BE2C (cell line): Measurements from ENCODE around the gene CPED1.

ENCODE experiments used
- DNase-seq: peaks from one replicate; pipeline ENCODE4 v3.0.0-alpha.2; 2020
- H3K27me3 ChIP-seq: fragments of 250-450 bp; sonication (Bioruptor Pico); 2 replicates; pipeline ENCODE4 v1.5.1; 2020; ENCODE audit warnings: mild to moderate bottlenecking
- H3K36me3 ChIP-seq: fragments of 250-450 bp; sonication (Bioruptor Pico); 2 replicates; pipeline ENCODE4 v1.5.1; 2020; ENCODE audit warnings: mild to moderate bottlenecking
- H3K4me1 ChIP-seq: fragments of 250-450 bp; sonication (Bioruptor Pico); 2 replicates; pipeline ENCODE4 v1.5.1; 2020
- H3K4me3 ChIP-seq: 2 replicates; pipeline ENCODE4 v1.5.1; 2011; ENCODE audit warnings: low read depth, low read length
- H3K9me3 ChIP-seq: fragments of 250-450 bp; sonication (Bioruptor Pico); 2 replicates; pipeline ENCODE4 v1.5.1; 2020
- CTCF ChIP-seq: IDR thresholded peaks from 2 replicates; pipeline ENCODE4 v1.5.1; 2012; ENCODE audit warnings: mild to moderate bottlenecking, low read depth, low read length

CPED1 gene

GRCh38 chr7:121006711-121007315, 18.3 kb downstream of the CPED1 start:
- Histone ChIP-seq H3K4me1 (no peaks in the 10 kb centered on the region), H3K9me3 (no peaks in the 10 kb centered on the region), H3K36me3 (no peaks in the 10 kb centered on the region), H3K27me3 (peaks cover 17% of the 10 kb centered on the region), H3K4me3 (no peak overlapping the region)
- DNase-seq = no peak
- no peak for TF ChIP-seq CTCF

DNA sequence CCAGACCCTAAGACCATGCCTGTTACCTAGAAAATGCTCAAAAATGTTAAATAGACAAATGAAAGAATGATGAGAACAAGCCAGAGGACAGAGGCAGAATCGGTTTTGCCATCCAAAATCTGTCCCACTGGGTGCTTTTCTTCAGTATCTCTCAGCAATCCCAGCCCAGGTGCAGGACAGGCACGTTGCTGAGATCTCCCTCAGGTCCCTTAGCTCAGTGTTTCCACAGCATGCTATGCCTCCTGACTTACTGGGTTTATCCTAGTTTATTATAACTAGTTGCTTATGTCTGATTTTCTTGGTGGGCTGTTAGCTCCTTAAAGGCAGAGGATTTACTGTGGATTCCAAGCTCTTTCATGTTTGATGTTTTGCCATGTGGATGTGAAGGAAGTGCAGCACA, 20.3 kb downstream of the CPED1 start:
- TF ChIP-seq CTCF = no peak
- no peaks in the 10 kb centered on the region for H3K4me1 ChIP-seq
- H3K9me3 ChIP-seq = no peaks in the 10 kb centered on the region
- no peak overlapping the region for H3K4me3 ChIP-seq
- no peaks in the 10 kb centered on the region for H3K36me3 ChIP-seq
- no peak for DNase-seq
- H3K27me3 ChIP-seq = peaks cover 4% of the 10 kb centered on the region

DNA sequence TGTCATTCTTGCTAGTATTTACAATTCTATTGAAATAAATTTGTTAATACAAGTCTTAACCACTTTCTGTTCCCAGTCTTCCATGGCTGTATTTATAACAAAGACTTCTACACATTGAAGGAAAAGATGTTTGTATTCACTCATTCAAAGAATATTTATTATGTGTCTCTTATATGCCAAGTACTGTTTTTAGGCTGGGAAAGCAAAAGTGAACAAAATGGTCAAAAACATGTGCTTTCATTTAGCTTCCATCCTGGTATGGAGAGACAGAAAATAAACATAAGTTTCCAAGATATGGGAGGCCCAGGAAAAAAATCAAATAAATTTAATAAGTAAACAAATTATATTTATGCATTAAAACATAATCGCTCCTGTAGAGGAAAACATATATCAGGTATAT, 22.9 kb downstream of the CPED1 start:
- DNase-seq = no peak
- peaks cover 7% of the 10 kb centered on the region for H3K27me3 ChIP-seq
- TF ChIP-seq CTCF = no peak
- no peaks in the 10 kb centered on the region for H3K4me1 ChIP-seq
- no peaks in the 10 kb centered on the region for H3K36me3 ChIP-seq
- no peaks in the 10 kb centered on the region for H3K9me3 ChIP-seq
- no peak overlapping the region for H3K4me3 ChIP-seq

DNA sequence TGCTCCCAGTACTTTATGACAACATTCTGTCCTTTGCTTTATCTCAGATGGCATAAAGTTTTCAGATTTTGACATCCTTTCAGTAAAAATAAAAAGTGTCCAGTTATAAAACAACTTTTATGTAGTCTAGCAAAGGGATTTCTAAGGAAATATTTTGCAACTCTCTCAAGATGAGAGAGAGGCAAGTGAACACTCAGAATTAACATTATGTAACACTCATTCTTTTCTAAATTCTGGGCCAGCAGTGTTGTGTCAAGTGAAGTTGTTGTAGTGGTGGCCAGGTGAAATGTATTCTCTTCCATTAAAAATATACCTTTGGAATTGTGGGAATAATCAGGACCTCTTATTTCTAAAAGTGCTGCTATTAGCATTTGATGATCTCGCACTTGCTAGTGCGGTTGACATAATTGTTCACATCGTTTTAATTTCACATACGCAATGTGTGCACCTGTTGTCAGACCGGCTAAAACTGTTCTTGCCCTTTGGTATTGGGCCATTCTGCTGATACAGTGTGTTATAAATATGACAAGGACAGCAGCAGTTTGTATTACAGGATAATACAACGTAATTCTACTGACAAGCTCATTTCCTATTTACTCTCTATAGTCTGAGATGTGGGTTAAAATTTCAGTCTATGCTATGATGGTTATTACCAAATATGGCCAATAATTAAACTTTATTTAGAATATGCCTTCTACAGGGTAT, 23.8 kb downstream of the CPED1 start:
- DNase-seq = no peak
- Histone ChIP-seq H3K4me1 (no peaks in the 10 kb centered on the region), H3K27me3 (peaks cover 7% of the 10 kb centered on the region), H3K36me3 (no peaks in the 10 kb centered on the region), H3K4me3 (no peak overlapping the region), H3K9me3 (no peaks in the 10 kb centered on the region)
- TF ChIP-seq CTCF = no peak

DNA sequence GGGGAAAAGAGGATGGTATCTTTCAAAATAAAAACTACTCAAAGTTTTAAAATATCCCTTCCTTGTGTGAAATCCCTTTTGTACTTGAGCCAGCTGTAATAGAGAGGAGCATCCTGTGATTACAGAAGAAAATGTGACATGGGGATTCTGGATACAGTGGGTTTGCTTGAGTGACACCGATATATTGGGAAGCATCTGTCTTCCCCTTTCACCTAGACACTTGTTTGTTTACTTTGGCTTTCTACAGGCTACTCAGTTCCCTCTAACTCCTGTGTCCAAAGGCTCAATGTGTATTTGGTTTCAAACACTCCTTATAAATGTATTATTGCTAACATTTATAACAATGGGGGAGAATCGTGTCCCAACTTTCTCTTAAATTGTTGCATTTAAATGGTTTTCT, 24.4 kb downstream of the CPED1 start:
- Histone ChIP-seq H3K4me1 (no peaks in the 10 kb centered on the region), H3K4me3 (no peak overlapping the region), H3K36me3 (no peaks in the 10 kb centered on the region), H3K27me3 (peaks cover 3% of the 10 kb centered on the region), H3K9me3 (no peaks in the 10 kb centered on the region)
- TF ChIP-seq CTCF = no peak
- DNase-seq = no peak

DNA sequence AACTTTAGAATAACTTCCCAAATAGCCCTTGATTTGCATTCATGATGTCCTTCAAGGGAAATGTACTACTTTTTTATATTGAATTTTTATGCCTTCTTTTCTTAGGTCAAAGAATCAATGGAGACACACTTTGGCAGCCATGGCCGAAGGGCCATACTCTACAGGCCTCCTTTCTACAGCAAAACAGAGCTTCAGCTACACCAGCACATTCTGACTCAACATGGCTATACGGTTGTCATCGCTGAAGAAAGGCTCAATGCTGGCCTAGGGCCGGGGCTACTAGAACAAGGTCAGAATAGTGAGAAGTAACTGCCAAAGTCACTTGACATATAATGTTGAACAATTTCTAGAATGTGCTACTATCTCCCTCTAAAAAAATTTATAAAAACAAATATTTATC, 27.0 kb downstream of the CPED1 start:
- Histone ChIP-seq H3K9me3 (no peaks in the 10 kb centered on the region), H3K27me3 (peaks cover 3% of the 10 kb centered on the region; the same call in 1 of the 2 replicates), H3K4me1 (no peaks in the 10 kb centered on the region), H3K4me3 (no peak overlapping the region), H3K36me3 (no peaks in the 10 kb centered on the region)
- DNase-seq = no peak
- TF ChIP-seq CTCF = no peak
